Ovary (tissue), 3 donors: Measurements from ENCODE around the gene MAVS.

Experiments
- POLR2A ChIP-seq: fragments of 450-650 bp; IDR thresholded peaks from one replicate; pipeline ENCODE4 v1.6.1; 2017; ENCODE audit warnings: antibody characterized with exemption, mild to moderate bottlenecking, moderate library complexity
- TF ChIP-seq, protein P1 (sequence below), 3 donors: fragments of 450-650 bp in 2 of 3; fragments of 200-600 bp in 1 of 3; IDR thresholded peaks; one replicate each; pipeline versions ENCODE4 v1.5.1 to v1.8.0; 2016 to 2022; ENCODE audit warnings: antibody characterized with exemption in 3 of 3, mild to moderate bottlenecking in 1 of 3
- donor health status: DM: no; HTN: no; CAD: no.

DNA sequence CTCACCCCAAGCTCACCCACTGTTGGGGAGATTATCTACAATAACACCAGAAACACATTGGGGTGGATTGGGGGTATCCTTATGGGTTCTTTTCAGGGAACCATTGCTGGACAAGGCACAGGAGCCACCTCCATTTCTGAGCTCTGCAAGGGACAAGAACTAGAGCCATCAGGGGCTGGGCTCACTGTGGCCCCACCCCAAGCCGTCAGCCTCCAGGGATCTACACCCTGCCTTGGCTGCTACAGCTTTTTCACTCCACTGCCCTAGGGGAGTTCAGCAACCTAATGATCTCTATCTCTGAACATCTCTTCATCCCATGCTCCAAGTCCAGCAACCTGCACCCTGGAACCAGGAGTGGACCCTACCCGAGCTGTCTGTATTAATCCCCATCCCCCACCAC lies 21.2 kb downstream of the MAVS start:
- TF ChIP-seq, protein P1, sequence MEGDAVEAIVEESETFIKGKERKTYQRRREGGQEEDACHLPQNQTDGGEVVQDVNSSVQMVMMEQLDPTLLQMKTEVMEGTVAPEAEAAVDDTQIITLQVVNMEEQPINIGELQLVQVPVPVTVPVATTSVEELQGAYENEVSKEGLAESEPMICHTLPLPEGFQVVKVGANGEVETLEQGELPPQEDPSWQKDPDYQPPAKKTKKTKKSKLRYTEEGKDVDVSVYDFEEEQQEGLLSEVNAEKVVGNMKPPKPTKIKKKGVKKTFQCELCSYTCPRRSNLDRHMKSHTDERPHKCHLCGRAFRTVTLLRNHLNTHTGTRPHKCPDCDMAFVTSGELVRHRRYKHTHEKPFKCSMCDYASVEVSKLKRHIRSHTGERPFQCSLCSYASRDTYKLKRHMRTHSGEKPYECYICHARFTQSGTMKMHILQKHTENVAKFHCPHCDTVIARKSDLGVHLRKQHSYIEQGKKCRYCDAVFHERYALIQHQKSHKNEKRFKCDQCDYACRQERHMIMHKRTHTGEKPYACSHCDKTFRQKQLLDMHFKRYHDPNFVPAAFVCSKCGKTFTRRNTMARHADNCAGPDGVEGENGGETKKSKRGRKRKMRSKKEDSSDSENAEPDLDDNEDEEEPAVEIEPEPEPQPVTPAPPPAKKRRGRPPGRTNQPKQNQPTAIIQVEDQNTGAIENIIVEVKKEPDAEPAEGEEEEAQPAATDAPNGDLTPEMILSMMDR (IDR thresholded peaks at IDR 0.05): no peak
- TF ChIP-seq POLR2A: no peak
